ENCODE results near the gene TNS3.
"Not testable (repeated sequence)": the region's sequence is repeated elsewhere in the genome, so short reads cannot be mapped to it uniquely, and the experiment has no call there.

Gene TNS3

DNA sequence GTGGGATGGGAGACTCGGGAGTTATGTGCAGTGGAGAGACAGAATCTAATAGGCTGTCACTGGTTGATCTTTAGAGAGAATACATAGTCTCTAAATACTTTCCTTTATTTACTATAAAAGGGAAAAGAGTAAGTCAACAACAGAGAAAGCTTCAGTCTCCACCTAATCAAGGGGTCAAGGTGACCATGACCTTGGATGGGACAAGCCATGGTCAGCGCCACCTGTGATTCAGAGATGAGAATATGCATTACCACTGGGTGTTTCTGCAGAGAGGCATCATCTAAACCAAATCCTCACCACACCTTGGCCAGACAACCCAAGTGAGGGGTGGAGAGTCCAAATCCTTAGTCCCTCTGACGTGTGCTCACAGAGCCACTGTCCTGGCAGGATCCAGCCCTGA is 39.9 kb downstream of the TNS3 start:
- DNase-seq (ENCODE audit: low read depth, low spot score) = no peak
- in situ Hi-C loops (cut with HindIII; ENCODE audit: low sequenced_read_pairs) = no loop called here
- H3K4me3 ChIP-seq (ENCODE audit: low read depth, low read length) = no peak overlapping the region
- TF ChIP-seq, protein P1, sequence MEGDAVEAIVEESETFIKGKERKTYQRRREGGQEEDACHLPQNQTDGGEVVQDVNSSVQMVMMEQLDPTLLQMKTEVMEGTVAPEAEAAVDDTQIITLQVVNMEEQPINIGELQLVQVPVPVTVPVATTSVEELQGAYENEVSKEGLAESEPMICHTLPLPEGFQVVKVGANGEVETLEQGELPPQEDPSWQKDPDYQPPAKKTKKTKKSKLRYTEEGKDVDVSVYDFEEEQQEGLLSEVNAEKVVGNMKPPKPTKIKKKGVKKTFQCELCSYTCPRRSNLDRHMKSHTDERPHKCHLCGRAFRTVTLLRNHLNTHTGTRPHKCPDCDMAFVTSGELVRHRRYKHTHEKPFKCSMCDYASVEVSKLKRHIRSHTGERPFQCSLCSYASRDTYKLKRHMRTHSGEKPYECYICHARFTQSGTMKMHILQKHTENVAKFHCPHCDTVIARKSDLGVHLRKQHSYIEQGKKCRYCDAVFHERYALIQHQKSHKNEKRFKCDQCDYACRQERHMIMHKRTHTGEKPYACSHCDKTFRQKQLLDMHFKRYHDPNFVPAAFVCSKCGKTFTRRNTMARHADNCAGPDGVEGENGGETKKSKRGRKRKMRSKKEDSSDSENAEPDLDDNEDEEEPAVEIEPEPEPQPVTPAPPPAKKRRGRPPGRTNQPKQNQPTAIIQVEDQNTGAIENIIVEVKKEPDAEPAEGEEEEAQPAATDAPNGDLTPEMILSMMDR (IDR thresholded peaks at IDR 0.05; ENCODE audit: low read depth, low read length) = no peak

DNA sequence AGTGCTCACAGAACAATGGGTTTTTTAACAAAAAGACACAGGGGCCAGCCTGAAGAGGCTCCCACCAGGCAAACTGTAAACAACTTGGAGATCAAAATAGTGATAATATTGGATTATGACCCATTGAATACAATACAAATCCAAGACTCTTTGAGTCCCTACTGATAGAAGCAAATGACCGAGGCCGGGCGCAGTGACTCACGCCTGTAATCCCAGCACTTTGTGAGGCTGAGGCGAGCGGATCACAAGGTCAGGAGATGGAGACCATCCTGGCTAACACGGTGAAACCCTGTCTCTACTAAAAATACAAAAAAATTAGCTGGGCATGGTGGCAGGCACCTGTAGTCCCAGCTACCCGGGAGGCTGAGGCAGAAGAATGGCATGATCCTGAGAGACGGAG is 40.4 kb downstream of the TNS3 start:
- in situ Hi-C loops (cut with HindIII; ENCODE audit: low sequenced_read_pairs); DNase-seq (ENCODE audit: low read depth, low spot score); H3K4me3 ChIP-seq (ENCODE audit: low read depth, low read length): not testable (repeated sequence)

DNA sequence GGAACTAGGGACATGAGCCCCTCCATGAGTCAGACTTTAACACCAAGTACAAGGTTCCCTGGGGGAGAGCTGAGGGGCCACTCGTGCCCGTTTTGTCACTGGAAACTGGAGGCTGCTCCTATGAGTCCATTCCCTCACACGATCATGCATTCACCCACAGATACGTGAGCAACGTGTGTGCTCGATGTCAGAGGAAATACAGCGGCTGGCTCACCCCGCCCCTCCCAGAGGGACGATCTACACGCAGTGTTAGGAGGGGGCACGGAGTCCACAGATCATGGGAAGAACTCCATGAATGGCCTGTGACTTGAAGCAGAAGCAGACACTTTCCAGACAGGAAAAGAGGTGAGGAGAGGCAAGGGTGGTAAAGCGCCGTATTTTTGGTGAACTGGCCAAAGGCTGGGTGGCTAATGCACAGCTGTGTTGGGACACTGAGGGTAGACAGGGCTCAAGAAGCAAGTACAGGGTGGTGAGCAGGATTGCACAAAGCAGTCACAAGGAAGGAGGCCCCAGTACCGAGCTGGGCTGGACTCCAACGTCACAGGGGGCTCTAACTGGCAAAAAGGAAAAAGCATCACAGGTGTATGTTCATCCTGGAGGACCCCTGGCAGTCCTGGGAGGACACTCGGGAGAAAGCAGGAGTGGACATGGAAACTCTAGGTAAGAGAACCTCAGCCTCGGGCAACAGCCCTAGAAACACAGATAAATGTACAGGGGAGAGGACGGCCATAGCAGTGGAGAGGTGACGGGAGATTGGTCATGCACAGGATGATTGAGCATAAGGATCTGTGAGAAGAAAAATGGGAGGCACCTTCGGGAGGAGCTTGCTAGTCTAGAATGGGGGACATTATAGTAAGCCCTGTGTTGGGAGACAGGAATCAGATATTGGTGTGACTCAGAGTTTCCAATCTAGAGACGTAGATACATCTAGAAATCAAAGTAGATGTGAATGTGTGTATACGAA is 41.2 kb downstream of the TNS3 start:
- in situ Hi-C loops (cut with HindIII; ENCODE audit: low sequenced_read_pairs) = no loop called here
- H3K4me3 ChIP-seq (ENCODE audit: low read depth, low read length) = no peak overlapping the region
- TF ChIP-seq, protein P1 (IDR thresholded peaks at IDR 0.05; ENCODE audit: low read depth, low read length) = no peak
- DNase-seq (ENCODE audit: low read depth, low spot score) = no peak

DNA sequence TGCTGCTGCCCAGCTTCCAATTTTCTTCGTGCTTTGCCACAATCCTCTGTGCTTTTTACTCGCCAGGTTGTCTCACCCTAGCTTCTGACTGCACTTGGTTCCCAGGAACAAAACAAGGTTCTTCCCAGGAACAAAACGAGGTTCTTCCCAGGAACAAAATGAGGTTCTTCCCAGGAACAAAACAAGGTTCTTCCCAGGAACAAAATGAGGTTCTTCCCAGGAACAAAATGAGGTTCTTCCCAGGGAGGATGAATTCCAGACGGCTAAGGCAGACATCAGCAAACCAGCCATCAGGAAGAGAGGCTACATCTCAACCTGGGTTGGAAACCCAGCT is 41.9 kb downstream of the TNS3 start:
- TF ChIP-seq, protein P1 (IDR thresholded peaks at IDR 0.05; ENCODE audit: low read depth, low read length) = no peak
- DNase-seq (ENCODE audit: low read depth, low spot score) = no peak
- in situ Hi-C loops (cut with HindIII; ENCODE audit: low sequenced_read_pairs) = no loop called here
- H3K4me3 ChIP-seq (ENCODE audit: low read depth, low read length) = no peak overlapping the region

DNA sequence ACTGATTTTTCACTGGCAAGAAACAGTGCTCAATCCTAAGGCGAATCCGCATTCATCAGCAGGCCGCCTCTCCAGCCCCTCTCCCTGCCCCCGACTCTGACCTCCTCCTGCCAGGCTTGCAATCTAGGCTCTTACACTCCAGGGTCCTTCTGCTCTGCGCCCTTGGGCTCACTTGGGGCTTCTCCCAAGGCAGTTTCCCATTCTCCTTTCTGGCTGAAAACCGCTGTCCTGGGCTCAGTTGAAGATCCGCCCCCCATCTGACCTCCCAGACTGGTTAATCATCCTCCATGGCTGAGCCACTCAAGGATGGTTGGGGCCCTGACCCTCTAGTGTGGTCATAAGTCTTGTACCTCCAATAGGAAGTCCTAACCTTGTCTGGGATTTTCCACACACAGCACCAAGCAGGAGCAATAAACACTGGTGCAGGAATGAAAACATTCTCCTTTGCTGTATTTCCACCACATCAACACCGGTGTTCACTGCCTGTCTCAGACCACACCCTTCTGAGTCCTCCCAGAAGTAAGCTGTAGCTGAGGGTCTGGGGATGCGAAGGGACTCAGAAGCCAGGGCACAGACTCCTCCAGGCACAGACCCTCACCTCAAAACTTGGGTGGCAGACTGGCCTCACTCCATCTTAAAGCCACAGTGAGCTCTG is 42.4 kb downstream of the TNS3 start:
- TF ChIP-seq, protein P1 (IDR thresholded peaks at IDR 0.05; ENCODE audit: low read depth, low read length) = no peak
- DNase-seq (ENCODE audit: low read depth, low spot score) = peak; percentile 49
- no peak overlapping the region for H3K4me3 ChIP-seq (ENCODE audit: low read depth, low read length)
- in situ Hi-C loops (cut with HindIII; ENCODE audit: low sequenced_read_pairs) = no loop called here

DNA sequence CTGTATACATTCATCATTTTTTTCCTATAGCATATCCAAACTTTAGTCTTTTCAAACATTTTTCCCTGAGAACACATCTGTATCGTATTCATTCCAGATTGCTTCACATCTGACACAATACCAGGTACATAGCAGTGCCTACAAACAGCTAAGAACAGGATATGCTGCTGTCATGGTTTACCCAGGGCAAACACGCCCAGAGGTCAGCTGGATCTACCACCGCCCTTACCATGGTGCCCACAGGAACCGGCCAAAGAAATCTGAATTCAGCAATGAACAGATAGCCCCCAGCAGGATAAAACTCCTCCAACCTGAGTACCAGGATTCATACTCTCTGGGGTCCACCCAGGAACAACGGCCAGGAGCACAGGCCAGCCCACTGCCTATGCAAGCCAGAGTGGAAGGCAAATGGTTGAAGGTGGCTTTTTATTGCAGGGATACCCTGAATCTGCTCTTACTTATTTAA is 43.0 kb downstream of the TNS3 start:
- H3K4me3 ChIP-seq (ENCODE audit: low read depth, low read length) = no peak overlapping the region
- TF ChIP-seq, protein P1 (IDR thresholded peaks at IDR 0.05; ENCODE audit: low read depth, low read length) = no peak
- DNase-seq (ENCODE audit: low read depth, low spot score) = no peak
- in situ Hi-C loops (cut with HindIII; ENCODE audit: low sequenced_read_pairs) = no loop called here
